Epithelial cell of esophagus (primary cell): ENCODE results near the gene IGF1R.
A peak's percentile ranks its signal among the peaks of the same experiment; 100 is the strongest.

ENCODE experiments used
- DNase-seq: peaks from one replicate; pipeline ENCODE4 v3.0.0; 2010; ENCODE audit warnings: low read depth
- H3K4me3 ChIP-seq: 2 replicates; pipeline ENCODE4 v1.5.1; 2011; ENCODE audit warnings: mild to moderate bottlenecking, low read length, control low read depth
- CTCF ChIP-seq: IDR thresholded peaks from 2 replicates; pipeline ENCODE4 v1.5.1; 2011; ENCODE audit warnings: low read depth, mild to moderate bottlenecking, low read length, control low read depth, inconsistent platforms; ENCODE audit not compliant: insufficient read depth; ENCODE audit errors: missing control alignments

The IGF1R gene

GRCh38 chr15:98654790-98655360 is 6.5 kb downstream of the IGF1R start:
- H3K4me3 ChIP-seq = no peak overlapping the region
- no peak for DNase-seq
- TF ChIP-seq CTCF = no peak

GRCh38 chr15:98655732-98656131 is 7.4 kb downstream of the IGF1R start:
- DNase-seq = no peak
- no peak for TF ChIP-seq CTCF
- H3K4me3 ChIP-seq = no peak overlapping the region

GRCh38 chr15:98657721-98658120 is 9.4 kb downstream of the IGF1R start:
- peak; percentile 86 for DNase-seq
- no peak for TF ChIP-seq CTCF
- no peak overlapping the region for H3K4me3 ChIP-seq

- H3K4me3 ChIP-seq = no peak overlapping the region
- peak; percentile 67 for DNase-seq
- TF ChIP-seq CTCF = peak; percentile 95
Measured at GRCh38 chr15:98658831-98659699, 10.7 kb downstream of the IGF1R start.

- no peak for TF ChIP-seq CTCF
- H3K4me3 ChIP-seq = no peak overlapping the region
- DNase-seq = no peak
Measured at GRCh38 chr15:98660055-98660454, 11.7 kb downstream of the IGF1R start.

- no peak for TF ChIP-seq CTCF
- H3K4me3 ChIP-seq = no peak overlapping the region
- no peak for DNase-seq
Measured at GRCh38 chr15:98663045-98663444, 14.7 kb downstream of the IGF1R start.
